Adipose tissue (tissue), 3 donors: Measurements from ENCODE around the gene ARHGAP25. TPM values are rescaled to one million over a fixed set of nuclear protein-coding genes. Genes with fewer than 3 reads are reported as not detected.

ENCODE experiments used
- H3K27ac ChIP-seq: one replicate; pipeline ENCODE4 v1.5.1; 2013; ENCODE audit warnings: low read depth, low read length
- WGBS, 3 donors: extraction: QIAGEN DNeasy Blood & Tissue Kit; methylation state at CpG; one replicate each; pipeline ENCODE4 v1.1.7; 2013; 5-methylcytosine and 5-hydroxymethylcytosine counted together
- polyA plus RNA-seq, 3 donors: library from polyadenylated mRNA; stranded (reverse); fragments of 200-250 nt; gene quantifications; one replicate each; pipeline ENCODE4 v1.2.3, GENCODE V29; 2013
- donor health status: healthy with polysubstance abuse.
- donor health status: Bipolar disorder and iron deficiency.
- donor health status: healthy.

The ARHGAP25 gene
- polyA plus RNA-seq, 3 donors: 1.4 to 13.4 (median 7.2) TPM

DNA sequence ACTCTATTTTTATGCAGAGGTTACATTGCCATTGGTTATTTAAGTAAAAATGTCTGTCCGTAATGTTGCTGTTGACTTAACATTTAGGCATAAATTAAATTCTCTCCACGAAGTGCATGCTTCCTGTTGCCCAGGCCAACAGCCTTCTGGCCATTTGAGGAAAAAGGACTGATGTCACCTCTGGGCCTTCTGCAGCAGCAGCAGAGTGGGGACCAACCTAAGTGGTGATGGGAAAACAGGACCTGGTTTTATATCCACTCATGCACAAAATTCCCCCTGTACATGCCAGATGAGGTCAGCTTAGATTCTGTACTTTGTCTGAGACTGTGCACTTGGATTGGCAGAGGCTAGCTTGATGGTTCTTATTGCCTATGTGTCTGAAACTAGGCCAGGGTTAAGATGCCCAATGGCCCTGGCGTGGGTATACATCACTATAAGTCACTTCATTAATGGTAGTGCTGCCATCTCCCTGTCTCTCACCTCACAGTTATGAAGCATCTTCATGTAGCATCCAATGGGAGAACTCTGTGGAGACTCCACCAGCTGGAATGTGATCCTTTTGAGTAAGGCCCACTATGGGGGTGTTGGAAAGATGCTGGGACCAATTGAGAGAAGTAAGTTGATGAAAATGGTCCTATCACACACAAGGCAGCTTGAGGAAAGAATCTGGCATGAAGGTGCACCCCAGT is 4.4 kb downstream of the ARHGAP25 start:
- H3K27ac ChIP-seq: no peak overlapping the region

DNA sequence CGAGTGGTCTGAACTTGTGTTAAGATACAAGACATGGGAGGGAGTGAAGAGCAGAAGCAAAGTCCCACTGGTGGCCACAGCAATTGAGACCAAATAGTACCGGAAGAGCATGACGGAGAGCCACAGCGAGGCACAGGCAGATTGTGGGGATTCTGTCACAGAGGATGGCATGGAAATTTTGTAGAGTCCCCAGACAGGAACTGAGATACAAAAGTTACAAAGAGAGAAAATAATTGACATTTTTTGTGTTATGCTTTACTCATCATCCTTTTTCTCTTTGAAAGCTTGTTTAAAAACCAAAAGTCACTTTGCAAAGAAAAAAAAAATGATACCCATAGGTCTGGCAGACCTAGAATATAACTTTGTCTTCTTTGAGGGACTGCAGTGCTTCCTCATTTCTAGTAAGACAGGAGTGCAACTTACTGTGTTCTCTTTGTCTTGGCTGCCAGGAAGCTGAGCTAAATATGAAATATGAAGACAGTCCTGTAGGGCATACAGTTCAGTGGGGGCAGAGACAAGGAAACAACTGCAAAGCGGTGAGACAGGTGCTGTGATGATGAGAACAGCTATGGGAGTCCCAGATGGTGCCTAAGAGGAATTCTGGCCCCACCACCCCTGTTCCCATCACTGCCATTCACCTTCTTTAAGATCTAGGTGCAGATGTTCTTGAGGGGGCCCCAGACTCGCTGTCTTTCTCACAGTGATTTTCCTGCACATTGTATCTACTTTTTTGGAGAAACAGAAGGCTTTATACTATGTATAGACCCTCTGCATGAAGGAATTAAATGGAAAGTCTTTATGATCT is 5.2 kb downstream of the ARHGAP25 start:
- 67 to 84% (median 74%) methylated on average over 6 of the region's 6 CpGs for WGBS, 3 donors
- H3K27ac ChIP-seq: no peak overlapping the region

More for the DNA sequence above, 4.4 kb downstream of the ARHGAP25 start:
- 70 to 77% (median 72%) methylated on average over 3 of the region's 3 CpGs for WGBS, 3 donors

DNA sequence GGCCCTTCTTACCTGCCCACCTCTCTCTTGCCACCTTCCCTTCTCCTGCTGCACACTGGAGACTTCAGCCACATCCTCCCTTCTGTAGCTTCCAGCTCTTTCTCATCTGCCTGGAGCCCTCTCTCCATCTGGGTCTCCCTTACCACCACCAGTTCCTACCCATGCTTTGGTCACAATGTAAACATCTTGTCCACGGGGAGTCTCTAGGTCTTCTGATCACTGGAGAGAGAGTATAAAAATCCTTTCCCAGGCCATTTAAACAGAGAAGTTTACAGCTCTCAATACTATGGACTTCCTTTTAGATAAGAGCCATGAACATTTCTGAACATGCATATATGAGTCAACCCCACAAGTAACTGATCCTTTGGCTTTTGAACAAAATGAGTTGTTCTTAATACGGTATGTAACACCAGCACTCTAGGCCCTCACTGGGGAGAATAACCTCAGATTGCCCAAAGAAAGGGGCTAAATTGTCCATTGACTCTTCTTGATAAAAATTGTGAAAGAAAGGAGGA is 5.8 kb downstream of the ARHGAP25 start:
- no peak overlapping the region for H3K27ac ChIP-seq
- WGBS, 3 donors: 45 to 61% (median 56%) methylated on average over 2 of the region's 2 CpGs

DNA sequence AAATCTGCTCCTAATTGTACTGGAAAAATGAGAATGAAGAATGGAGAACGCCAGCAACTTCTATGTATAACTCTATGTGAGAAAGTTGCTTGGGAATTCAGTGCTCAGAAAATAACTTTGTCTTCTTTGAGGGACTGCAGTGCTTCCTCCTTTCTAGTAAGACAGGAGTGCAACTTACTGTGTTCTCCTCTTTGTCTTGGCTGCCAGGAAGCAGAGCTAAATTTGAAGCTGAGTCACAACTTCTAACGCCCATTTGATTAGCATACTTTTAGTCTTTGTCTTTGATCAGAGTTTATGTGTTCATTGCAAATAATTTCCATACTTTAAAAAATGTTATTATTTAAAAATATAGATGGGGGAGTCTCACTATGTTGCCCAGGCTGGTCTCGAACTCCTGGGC is 6.6 kb downstream of the ARHGAP25 start:
- WGBS, 3 donors: 55 to 70% (median 63%) methylated on average over 3 of the region's 3 CpGs
- H3K27ac ChIP-seq: no peak overlapping the region

DNA sequence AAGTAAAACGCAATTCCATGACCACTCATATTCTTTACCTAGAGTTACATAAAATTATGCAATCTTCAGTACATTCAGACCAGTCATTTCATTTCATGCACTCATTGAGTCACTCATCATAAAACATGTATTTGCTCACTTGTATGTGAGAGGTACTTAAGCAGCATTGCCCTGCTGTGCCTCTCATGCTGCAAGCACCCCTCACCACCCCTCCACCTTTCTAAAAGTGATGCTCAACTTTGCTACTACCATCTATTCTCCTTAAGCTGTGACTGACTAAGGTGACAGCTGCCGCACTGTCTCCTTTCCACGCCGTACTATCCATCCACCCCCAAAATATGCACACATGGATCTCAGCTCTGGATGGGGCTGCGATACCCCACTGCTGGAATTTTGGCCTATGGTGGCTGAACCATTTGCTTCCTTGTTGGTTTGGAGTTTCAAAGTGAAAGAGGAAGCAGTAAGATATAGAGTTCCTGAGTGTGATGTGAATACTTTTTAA is 7.2 kb downstream of the ARHGAP25 start:
- H3K27ac ChIP-seq: no peak overlapping the region
- WGBS, 3 donors: 81 to 95% (median 83%) methylated on average over 5 of the region's 5 CpGs

DNA sequence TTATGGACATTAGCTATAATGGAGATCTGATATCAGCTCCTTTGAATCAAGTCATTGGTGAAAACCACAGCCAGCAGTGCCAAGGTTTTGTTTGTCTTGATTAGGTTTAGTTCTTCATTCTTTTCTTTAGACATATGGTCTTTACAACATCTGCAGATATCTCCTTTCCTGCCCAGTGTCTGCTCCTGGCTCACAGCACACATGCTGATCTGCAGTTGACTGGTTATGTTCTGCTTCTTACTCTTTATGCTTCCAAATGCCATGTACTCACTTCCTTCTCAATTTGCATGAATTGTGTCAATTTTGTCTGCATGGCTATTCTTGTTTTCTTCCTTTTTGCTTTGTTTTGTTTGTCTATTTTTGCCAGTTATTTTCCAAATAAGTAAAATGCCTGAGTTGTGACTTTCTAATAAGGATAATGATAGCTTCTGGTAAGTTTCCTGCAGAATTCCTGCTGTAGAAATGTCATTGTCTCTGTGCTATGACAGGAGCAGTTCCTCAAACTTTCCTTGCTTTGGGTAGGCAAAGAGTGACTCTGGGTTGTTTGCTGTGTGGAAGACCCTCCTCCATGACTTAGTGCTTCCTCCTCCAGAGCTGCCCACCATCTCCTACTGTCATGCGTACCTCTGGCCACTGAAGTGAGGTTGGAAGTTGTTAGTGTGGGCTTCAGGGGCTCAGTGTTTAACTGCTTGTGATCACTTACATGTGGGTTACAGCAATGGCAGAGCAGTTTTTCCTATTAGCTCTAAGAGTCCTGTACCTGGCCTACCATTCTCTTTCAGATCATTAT is 8.2 kb downstream of the ARHGAP25 start:
- WGBS, 3 donors: 59 to 91% (median 68%) methylated on average over 1 of the region's 1 CpG
- H3K27ac ChIP-seq: no peak overlapping the region

DNA sequence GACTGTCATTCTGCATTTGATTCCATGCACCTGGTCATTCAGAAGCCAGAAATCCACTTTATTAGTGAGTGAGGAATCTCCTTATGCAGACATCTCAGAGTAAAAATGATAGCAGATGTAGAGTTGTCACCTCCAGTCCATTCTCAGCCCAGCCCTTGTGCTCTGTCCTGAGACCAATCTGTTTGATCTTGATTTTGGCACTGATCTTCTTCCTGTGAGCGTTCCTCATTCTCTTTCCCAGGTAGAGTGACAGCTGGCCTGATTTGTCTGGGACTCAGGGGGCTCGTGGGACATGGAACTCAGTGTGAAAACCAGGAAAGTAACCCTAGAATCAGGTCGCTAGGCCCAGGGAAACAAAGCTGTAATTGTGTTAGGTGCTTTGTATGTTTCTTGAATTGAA is 8.9 kb downstream of the ARHGAP25 start:
- WGBS, 3 donors: 61 to 68% (median 67%) methylated on average over 3 of the region's 3 CpGs
- no peak overlapping the region for H3K27ac ChIP-seq

DNA sequence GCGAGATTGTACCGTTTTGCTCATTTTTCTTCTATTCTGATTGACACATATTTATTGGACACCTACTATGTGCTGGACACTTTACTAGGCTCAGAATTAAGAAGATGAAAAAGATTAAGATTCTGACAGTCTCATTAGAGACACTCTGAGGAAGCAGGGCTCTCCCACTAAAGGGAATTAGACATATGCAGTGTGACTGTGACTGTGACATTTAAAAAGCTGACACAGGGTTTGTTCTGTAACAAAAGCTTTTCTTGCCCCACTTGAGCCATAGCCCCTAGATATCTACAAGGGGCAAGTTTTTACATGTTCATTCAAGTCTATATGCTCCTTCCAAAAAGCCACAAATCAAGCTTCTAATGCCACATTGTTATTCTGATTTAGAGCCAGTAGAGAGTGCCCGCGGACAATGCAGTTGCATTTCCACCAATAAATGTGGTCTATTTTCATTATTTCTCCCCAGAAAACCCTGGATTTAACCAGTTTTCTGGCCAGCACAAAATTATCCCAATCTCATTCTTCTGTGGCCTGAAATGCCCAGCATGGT is 9.8 kb downstream of the ARHGAP25 start:
- 68 to 78% (median 74%) methylated on average over 4 of the region's 4 CpGs for WGBS, 3 donors
- no peak overlapping the region for H3K27ac ChIP-seq

DNA sequence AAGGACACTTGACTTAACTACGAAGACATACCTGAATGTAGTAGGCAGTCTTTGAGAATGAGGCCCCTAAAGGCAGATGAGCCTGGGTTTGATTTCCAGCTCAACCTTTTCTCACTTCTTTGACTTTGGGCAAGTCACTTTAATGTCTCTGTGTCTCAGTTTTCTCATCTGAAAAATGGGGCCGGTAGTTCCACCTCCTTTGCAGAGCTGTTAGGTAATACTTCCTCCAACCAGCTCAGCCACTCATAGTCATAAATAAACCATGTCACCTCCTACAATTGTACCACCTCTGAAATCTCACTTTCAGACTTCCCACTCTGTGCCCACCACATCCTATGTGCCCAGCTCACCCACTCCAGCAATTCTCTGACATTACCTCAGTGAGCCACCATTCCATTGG is 10.4 kb downstream of the ARHGAP25 start:
- no peak overlapping the region for H3K27ac ChIP-seq
- 60 to 92% (median 63%) methylated on average over 2 of the region's 2 CpGs for WGBS, 3 donors

DNA sequence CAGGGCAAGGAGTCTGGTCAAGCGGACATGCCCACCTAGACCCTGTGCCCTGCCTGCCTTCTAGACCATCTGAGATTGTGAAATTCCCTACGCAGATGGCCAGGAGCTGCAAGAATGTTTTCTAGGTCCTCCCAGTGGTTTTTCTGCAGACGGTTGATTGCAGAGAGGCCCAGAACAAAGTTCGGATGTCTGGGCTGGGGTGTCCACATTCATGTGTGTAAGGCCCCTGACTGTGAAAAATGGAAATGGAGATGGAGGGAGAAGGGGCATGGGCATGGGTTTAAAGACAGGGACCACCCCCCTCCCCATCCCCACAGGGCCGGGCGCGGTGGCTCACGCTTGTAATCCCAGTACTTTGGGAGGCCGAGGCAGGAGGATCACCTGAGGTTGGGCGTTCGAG is 11.8 kb downstream of the ARHGAP25 start:
- 84 to 94% (median 85%) methylated on average over 11 of the region's 11 CpGs for WGBS, 3 donors
- no peak overlapping the region for H3K27ac ChIP-seq

DNA sequence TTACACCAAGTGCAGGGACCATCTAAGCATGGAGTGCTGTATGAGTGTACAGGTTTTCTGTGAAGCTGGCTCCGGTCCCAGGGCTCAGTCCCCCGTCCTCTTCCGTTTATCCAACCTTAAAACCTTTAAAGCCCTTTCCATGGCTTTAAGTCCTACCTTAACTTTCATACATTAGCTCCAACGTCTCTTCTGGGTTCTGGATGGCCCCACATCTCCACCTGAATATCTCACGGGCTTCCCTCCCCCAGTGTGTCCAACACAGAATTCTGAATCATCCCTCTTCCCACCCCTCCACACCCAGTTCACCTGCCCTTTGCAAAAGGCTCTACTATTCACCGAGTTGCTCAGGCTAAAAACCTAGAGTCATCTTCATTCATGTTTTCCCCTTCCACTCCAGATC is 12.8 kb downstream of the ARHGAP25 start:
- 79 to 91% (median 88%) methylated on average over 6 of the region's 6 CpGs for WGBS, 3 donors
- H3K27ac ChIP-seq: no peak overlapping the region

DNA sequence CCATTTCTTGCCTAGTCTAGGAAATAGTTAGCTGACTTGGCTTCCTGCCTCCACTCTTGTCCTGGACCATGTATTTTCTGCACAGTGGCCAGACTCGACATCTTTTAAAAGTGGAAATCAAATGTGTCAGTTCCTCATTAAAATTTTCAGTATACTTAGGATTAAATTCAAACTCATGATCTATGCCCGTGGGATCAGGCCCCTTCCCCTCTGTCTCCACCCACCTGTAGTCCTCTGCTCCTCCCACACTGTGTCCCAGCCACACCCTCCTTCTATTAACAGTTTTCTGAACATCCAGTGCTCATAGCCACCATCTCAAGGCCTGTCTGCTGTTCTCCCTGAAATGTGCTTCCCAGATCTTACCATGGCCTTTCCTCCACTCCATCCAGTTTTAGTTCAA is 13.3 kb downstream of the ARHGAP25 start:
- WGBS, 3 donors: 29 to 63% (median 45%) methylated on average over 2 of the region's 2 CpGs
- no peak overlapping the region for H3K27ac ChIP-seq

DNA sequence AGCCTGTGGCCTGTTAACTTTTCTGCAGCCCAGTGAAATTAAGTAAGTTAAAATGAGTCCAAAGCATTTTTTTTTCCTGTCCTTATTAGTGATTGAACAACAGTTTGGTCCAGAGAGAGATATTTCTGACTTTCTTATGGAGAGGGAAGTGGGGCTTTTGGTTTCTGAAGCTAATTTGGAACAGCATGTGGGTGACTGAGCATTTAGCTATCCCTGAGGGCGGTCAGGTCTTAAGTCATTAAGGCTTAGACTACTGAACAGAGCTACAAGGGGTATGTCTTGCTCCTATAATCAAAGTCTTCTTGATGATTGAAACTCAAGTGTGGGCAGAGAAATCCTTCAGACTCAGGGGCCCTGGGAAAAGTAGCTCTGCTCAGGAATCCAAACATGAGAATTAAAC is 14.0 kb downstream of the ARHGAP25 start:
- H3K27ac ChIP-seq: no peak overlapping the region
- 92 to 96% (median 93%) methylated on average over 1 of the region's 1 CpG for WGBS, 3 donors

DNA sequence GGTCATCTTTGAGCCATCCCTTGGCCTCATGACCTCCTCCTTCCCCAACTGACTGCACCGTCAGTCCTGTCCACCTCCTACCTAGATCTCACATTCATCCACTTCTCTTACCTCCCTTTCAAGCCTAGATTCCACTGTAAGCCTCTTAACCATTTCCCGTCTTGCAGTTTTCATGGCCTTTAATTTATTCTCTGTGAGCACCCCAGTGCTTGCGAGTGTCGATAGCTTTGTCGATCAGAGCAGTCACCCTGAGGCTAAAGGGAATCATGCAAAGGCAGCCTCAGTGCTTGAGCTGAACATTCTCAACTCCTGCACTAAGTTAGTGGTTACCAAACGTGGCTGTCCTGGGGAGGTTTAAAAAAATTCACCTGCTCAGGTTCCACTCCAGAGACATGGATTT is 14.7 kb downstream of the ARHGAP25 start:
- WGBS, 3 donors: 88 to 92% (median 88%) methylated on average over 6 of the region's 6 CpGs
- H3K27ac ChIP-seq: no peak overlapping the region

DNA sequence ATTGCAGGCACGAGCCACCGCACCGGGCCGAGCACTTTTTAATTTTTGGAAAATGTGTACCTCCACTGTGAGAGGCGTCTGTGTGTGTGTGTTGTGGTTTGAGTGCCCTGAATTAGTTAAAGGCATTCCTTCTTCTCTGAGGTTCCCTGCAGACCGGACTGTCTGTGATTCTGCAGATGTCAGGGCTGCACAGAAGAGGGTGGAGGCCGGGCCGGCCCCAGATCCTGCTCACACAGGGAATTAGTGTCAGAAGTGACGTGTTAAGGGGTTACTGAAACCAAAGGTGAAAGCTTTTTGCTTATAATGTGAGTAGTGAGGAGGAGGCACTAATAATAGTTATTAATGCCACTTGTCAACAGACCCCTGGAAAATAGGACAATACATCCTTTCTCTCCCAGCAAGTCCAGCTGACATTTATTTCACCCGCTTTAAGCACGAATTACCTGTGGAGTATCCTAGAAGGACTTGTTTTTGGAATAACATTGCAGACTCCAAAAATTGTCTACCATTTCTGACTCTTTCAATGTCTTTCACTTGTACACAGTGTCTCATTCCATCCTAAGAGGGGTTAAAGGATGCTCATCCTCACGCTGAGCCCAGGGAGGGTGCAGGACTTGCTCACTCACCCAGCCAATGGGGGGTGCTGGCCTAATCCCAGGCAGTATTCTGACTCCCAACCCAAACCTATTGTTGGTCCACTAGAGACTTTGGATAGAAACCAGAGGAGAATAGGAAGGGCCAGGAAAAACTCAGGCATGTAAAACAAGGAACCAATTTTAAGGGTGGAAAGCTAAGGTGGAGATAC is 16.2 kb downstream of the ARHGAP25 start:
- 91 to 94% (median 91%) methylated on average over 12 of the region's 12 CpGs for WGBS, 3 donors
- H3K27ac ChIP-seq: no peak overlapping the region

DNA sequence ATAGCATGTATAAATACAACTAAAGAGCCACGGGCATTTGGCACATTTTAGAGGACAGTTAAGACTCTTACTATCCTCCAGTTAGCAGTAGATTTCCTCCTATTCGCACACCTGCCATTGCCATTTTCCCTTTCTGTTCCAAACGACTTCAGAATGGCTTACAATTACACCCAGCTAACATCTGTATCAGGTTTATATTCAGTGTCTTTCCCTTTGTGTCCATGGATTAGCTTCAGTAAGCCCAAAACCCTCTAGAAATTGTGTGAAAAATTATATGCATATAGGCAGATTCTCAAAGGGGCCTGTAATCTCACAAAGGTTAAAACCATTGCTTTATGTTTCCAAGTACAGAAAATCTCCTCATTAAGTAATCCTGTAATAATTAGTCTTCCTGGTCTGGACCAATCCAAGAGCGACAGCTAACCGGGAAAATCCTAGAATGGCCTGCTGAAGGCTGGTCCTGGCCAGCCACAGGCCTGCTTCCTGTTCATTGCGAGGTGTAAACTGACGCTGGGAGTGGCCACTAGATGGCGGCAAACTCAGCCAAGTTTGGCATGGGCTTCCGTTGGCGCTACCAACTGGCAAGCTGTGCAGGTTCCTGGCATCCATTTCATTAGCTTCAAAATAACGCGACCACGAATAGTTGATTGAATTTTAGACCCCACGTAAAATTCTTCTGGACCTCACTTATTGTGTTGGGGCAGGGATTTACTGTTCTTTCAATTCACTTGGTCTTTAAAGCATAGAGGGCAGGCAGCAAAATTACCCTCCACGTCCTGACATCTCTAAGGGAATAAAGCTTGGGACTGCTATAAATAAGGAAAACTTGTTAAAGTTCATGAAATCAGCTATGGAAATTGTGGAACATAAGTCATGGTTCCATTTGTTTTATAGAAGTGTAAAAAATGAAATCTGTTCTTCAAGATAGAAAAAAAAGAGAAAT is 17.1 kb downstream of the ARHGAP25 start:
- WGBS, 3 donors: 18 to 19% (median 19%) methylated on average over 15 of the region's 15 CpGs
- no peak overlapping the region for H3K27ac ChIP-seq

DNA sequence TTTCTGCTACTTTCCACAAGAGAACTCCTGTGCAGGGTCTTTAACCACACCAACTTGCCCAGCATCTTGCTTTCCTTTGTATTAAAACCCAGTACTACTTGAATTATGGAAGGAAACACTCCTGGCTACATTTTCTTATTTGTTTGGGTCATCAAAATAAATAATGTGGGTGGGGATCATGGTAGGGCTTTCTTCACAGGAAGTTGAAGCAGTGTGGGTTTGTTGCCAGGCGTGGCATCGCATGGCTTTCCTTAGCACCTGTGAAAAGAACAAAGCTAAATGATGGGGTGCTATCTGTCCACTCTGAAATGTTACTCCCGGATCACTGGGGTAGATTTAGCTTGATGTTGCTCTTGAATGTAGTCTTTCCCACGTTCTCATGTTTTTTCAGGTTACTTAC is 18.7 kb downstream of the ARHGAP25 start:
- H3K27ac ChIP-seq: no peak overlapping the region
- 46 to 70% (median 63%) methylated on average over 4 of the region's 4 CpGs for WGBS, 3 donors
